SK-N-MC (cell line): Measurements from ENCODE around the gene FAM118A.

Experiments
- EZH2 ChIP-seq: fragments of 200-600 bp; sonication (generic); IDR thresholded peaks from one replicate; pipeline ENCODE4 v1.6.1; 2017; ENCODE audit warnings: antibody characterized with exemption
- POLR2AphosphoS5 ChIP-seq: IDR thresholded peaks from 2 replicates; pipeline ENCODE4 v1.6.1; 2012; ENCODE audit warnings: mild to moderate bottlenecking, low read depth, low read length, borderline replicate concordance

DNA sequence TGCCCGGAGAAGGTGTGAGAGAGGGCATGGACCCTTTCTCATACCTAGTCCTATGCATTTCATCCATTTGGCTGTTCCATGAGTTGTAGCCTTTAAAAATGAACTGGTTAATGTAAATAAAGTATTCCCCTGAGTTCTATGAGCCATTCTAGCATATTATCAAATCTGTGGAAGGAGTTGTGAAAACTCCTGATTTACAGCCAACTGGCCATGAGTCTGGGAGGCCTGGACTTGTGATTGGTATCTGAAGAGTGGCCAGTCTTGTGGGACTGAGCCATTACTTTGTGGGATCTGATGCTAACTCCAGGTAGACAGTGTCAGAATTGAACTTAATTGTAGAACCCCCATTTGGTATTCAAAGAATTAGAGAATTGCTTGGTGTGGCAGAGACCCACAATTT lies 48.4 kb downstream of the FAM118A start:
- TF ChIP-seq EZH2 (no peak), POLR2AphosphoS5 (no peak)
